Nasal cavity respiratory epithelium epithelial cell of viscerocranial mucosa (primary cell): ENCODE measurements around the gene NIN. TPM values are rescaled to one million over a fixed set of nuclear protein-coding genes. Genes with fewer than 3 reads are reported as not detected.

Experiments used
- total RNA-seq: library from RNA; depleted of rRNA; stranded (reverse); fragments of >200 nt; gene quantifications from 2 replicates; pipeline ENCODE4 v1.2.3, GENCODE V29; 2014

Gene NIN, protein sequence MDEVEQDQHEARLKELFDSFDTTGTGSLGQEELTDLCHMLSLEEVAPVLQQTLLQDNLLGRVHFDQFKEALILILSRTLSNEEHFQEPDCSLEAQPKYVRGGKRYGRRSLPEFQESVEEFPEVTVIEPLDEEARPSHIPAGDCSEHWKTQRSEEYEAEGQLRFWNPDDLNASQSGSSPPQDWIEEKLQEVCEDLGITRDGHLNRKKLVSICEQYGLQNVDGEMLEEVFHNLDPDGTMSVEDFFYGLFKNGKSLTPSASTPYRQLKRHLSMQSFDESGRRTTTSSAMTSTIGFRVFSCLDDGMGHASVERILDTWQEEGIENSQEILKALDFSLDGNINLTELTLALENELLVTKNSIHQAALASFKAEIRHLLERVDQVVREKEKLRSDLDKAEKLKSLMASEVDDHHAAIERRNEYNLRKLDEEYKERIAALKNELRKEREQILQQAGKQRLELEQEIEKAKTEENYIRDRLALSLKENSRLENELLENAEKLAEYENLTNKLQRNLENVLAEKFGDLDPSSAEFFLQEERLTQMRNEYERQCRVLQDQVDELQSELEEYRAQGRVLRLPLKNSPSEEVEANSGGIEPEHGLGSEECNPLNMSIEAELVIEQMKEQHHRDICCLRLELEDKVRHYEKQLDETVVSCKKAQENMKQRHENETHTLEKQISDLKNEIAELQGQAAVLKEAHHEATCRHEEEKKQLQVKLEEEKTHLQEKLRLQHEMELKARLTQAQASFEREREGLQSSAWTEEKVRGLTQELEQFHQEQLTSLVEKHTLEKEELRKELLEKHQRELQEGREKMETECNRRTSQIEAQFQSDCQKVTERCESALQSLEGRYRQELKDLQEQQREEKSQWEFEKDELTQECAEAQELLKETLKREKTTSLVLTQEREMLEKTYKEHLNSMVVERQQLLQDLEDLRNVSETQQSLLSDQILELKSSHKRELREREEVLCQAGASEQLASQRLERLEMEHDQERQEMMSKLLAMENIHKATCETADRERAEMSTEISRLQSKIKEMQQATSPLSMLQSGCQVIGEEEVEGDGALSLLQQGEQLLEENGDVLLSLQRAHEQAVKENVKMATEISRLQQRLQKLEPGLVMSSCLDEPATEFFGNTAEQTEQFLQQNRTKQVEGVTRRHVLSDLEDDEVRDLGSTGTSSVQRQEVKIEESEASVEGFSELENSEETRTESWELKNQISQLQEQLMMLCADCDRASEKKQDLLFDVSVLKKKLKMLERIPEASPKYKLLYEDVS (N-terminal part only)
- 25.6 and 29.7 TPM in 2 replicates for total RNA-seq

DNA sequence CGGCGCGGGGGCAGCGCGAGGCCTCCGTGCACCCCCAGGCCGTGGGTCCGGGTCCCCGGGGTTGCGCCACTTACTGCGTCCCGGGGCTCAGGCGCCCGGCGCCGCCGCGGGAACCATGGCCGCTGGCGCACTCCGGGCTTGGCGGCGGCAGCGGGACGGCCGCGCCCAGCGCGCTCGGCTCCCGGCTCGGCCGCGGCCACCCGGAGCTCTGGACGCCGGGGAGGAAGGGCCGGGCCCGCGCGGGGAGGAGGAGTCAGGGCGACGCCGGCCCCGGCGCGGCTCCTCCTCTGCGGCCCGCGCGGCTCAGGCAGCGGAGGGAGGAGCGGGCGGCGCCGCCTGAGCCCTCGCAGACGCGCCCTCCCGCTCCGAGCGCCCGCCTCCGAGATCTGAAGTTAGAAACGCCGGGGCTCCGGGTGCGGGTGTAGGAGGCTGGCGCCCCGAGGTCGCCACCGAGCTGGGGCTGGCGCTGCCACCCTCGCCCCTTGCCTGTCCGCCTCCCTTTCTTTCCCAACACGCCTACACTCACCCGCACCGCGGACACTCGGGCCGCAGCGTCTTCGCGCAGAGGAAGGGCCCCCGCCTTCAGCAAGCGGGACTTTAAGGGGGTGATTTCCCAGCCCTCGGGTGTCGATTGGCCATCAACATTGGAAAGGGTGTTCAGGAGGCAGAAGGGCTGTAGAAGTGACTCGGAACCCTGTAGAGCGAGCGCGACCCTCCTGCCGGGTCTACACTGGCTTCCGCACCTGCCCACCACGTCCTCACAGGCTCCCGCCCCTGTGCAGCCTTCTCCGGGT is at the start of gene NIN:
Gene NIN, minus strand, starts transcription at position 231 of the 794 bp plus-strand sequence. CDS start 9,106 bp downstream, outside the sequence.

GRCh38 chr14:50871914-50872732 is 41.2 kb upstream of the NIN start, which contains the start of gene ABHD12B:
TSS of gene ABHD12B (plus strand) at chr14:50872053. CDS start at chr14:50872175, 122 bp downstream.

Other genes starting within 250 kb of the NIN start
- gene SAV1, start 162.9 kb downstream of the NIN start, total RNA-seq = 35.9 and 41.1 TPM in 2 replicates
- gene ABHD12B, start 40.9 kb upstream of the NIN start, total RNA-seq = under 0.01 TPM in 1 of 2 replicates, not detected in the other
- 105 and 139 TPM in 2 replicates for gene PYGL, start 113.3 kb upstream of the NIN start, total RNA-seq